Measurements from ENCODE around the gene UBE2H.

The UBE2H gene

DNA sequence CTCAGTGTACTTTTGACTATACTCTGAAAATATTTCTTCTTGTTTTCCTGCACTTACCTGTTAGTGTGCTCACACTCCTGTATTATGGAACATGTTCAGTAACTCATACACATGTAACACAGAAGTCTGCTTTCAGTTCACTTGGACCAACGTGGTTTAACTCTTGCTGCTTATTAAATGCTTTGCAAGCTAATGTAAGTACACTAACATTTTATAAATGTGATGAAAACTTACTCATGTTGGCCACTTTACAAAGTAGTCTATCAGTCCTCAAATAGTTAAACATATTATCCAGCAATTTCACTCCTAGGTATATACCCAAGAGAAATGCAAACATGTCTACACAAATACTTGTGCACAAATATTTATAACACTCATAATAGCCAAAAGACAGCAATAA lies 98.4 kb downstream of the UBE2H start:
- TF ChIP-seq, protein P1, sequence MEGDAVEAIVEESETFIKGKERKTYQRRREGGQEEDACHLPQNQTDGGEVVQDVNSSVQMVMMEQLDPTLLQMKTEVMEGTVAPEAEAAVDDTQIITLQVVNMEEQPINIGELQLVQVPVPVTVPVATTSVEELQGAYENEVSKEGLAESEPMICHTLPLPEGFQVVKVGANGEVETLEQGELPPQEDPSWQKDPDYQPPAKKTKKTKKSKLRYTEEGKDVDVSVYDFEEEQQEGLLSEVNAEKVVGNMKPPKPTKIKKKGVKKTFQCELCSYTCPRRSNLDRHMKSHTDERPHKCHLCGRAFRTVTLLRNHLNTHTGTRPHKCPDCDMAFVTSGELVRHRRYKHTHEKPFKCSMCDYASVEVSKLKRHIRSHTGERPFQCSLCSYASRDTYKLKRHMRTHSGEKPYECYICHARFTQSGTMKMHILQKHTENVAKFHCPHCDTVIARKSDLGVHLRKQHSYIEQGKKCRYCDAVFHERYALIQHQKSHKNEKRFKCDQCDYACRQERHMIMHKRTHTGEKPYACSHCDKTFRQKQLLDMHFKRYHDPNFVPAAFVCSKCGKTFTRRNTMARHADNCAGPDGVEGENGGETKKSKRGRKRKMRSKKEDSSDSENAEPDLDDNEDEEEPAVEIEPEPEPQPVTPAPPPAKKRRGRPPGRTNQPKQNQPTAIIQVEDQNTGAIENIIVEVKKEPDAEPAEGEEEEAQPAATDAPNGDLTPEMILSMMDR (IDR thresholded peaks at IDR 0.05; ENCODE audit: insufficient read depth, low read depth, low read length, missing control alignments), result no peak
- no peak for DNase-seq (ENCODE audit: low read depth)
- no peak overlapping the region for H3K4me3 ChIP-seq (ENCODE audit: low read depth, low read length)

DNA sequence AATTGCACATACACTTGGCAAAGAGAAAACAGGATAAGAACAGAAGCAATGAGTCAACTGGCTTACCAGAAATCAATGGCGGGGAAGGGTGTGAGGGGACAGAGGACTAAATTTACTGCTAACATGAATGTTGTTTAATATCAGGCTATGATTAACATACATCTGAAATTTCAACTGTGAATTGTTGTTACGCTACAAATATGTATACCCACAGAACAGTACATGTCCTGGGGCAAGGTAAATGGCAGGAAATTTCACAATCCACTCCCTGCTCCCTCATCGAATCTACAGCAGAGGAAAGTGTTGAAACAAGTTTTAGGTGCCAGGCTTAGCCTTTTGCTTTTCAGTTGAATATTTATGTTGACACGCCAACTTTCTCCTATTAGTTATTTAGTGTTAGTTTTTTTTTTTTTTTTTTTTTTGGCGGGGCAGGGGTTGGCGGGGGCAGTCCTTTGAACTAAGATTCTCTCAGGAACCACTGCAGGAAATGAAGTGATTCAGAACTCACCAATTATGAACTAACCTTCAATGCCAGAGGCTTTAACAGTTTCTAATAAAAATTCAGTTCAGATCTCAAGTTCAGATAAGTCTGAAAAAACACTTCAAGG lies 99.0 kb downstream of the UBE2H start:
- TF ChIP-seq, protein P1 (IDR thresholded peaks at IDR 0.05; ENCODE audit: insufficient read depth, low read depth, low read length, missing control alignments), result no peak
- H3K4me3 ChIP-seq (ENCODE audit: low read depth, low read length), result no peak overlapping the region
- DNase-seq (ENCODE audit: low read depth), result no peak

- no peak for DNase-seq (ENCODE audit: low read depth)
- TF ChIP-seq, protein P1 (IDR thresholded peaks at IDR 0.05; ENCODE audit: insufficient read depth, low read depth, low read length, missing control alignments), result no peak
- no peak overlapping the region for H3K4me3 ChIP-seq (ENCODE audit: low read depth, low read length)
Observed at GRCh38 chr7:129851809-129852208, 101.0 kb downstream of the UBE2H start.

DNA sequence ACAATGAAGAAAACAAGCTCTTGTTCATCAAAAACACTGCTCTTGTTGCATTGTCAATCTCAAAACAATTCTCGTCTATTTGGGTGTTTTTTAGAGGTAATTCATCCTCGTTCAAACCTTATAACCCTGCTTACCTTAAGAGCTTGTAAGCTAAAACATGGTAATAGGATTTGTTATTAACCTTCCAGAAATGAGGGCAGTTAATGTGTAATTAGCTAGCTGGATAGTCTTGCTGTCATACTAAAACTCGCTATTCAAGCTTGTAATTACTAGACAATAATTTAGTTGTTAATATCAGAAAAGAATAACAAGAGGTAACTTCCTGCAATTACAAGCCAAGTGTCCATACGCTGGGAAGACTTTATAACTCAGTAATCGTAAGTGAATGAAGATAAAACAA lies 101.6 kb downstream of the UBE2H start:
- no peak for DNase-seq (ENCODE audit: low read depth)
- TF ChIP-seq, protein P1 (IDR thresholded peaks at IDR 0.05; ENCODE audit: insufficient read depth, low read depth, low read length, missing control alignments), result no peak
- H3K4me3 ChIP-seq (ENCODE audit: low read depth, low read length), result no peak overlapping the region

DNA sequence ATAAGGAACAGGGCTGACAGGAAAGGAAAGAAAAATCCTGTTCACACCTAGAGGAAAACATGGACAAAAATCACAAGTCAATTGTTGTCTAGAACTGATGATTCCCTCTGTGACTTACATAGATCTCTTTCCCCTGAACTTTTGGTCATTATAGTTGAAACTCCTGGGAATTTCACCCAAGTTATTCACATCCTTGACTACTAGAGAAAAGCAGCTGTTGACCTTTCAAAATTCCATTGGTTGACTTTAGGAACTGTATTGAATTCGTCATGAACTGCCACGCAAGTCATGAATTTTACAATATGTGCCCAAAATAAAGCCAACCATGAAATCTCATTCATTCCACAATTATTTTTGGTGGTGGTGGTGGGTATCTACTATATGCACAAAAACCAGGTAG lies 104.3 kb downstream of the UBE2H start:
- DNase-seq (ENCODE audit: low read depth), result no peak
- no peak overlapping the region for H3K4me3 ChIP-seq (ENCODE audit: low read depth, low read length)
- TF ChIP-seq, protein P1 (IDR thresholded peaks at IDR 0.05; ENCODE audit: insufficient read depth, low read depth, low read length, missing control alignments), result no peak

- TF ChIP-seq, protein P1 (IDR thresholded peaks at IDR 0.05; ENCODE audit: insufficient read depth, low read depth, low read length, missing control alignments), result no peak
- H3K4me3 ChIP-seq (ENCODE audit: low read depth, low read length), result no peak overlapping the region
- no peak for DNase-seq (ENCODE audit: low read depth)
Observed at GRCh38 chr7:129845972-129846327, 106.8 kb downstream of the UBE2H start.
